Inflammatory macrophage (primary cell): Measurements from ENCODE around the gene MRPL40.

Experiments used
- DNase-seq, 2 donors: peaks; one replicate each; pipeline ENCODE4 v3.0.0-alpha.2; 2020 to 2022

Gene MRPL40

GRCh38 chr22:19483481-19484244 lies 51.3 kb downstream of the MRPL40 start:
- DNase-seq: no peak
